ENCODE measurements around the gene TMEM212.

The TMEM212 gene

GRCh38 chr3:171860830-171861535 lies 17.8 kb downstream of the TMEM212 start:
- DNase-seq: no peak

GRCh38 chr3:171862392-171862791 lies 19.2 kb downstream of the TMEM212 start:
- no peak for DNase-seq

DNA sequence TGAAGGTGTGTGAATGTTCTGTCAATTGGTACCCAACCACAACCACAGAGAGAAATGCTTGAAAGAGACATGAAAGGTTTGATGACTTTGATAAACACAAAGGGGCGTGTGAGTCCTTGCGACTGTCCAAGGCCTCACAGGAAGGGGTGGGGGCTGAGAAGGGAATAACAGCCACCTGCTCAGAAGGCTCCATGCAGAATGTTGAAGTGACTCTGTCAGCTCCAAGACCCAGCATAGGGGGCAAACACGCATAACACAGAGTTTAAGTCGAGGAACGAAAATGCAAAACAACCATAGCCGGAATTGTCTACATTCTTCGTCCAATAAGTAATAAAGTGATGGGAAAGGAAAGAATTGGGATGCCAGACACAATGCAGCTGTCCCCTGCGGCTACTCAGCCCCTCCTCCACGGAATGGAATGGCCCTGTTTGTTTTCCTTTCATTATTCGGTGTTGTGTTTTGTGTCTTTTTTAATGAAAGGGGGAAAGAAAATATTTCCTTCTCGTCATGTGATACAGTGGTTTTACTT lies 19.9 kb downstream of the TMEM212 start:
- DNase-seq: no peak

DNA sequence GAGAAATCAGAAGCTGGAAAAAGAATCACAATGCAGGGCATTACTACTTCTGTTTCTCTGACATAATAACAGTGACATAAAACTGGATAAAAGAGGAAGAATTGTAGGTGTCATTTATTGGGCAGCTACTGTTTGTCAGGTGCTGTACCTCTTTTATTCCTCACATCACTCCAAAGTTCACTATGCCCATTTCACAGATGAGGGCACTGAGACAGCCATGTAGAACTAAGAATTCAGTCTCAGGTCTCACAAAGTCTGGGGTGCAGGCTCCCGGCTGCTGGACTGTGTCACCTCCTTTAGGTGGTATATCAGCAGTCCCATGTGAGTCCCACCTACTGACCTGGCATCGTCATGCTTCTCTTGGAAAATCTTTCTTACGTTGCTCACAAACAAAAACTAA lies 20.8 kb downstream of the TMEM212 start:
- DNase-seq: no peak

DNA sequence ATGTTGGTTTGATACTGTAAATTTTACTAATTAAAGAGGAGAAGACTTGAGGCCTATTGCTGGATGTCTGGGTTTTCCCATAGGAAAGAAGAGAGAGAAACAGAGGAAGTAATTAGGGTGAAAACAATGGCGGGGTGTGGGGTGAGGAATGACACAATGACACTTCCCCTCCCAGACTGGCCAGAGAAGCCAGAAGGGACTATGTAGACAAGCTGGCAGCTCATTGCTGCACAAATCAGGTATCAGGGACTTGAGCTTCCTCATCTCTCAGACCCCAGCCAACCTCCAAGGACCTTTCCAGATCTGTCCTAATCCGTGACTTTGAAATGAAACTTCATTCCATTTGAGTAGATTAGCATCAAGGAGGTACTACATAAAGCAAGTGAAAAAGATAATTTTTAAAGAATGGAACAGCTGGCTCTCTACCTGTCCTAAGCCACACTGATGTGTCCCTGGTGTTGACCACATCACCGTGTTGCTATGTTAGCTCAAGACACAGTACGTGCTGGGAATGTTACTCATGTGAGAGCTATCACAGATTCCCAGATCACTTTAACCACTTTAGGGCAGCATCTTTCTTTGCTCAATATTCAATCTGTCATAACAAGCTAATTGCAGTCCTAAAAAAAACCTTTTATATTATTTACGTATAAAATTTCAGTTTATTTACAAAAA lies 22.2 kb downstream of the TMEM212 start:
- no peak for DNase-seq

GRCh38 chr3:171867981-171868380 lies 24.8 kb downstream of the TMEM212 start:
- no peak for DNase-seq

GRCh38 chr3:171871392-171872274 lies 28.5 kb downstream of the TMEM212 start:
- no peak for DNase-seq

DNA sequence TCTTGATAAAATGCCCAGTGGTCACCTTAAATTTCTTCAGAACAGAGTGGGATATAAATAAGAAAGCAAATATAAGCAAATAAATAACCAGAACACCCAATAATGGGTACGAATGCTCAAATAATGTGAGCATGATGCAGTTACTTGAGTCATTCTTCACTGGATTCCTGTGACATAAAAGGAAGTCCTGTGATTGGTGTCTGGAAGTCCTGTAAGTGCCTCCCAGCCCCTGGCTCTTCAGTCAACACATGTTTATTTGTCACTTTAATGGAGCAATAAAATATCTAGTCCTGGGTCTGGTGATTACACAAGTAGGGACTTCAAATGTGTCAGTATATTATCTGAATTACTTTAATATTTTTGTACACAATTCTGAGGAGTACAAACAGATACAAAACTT lies 30.4 kb downstream of the TMEM212 start:
- DNase-seq: no peak

GRCh38 chr3:171874251-171874681 lies 31.1 kb downstream of the TMEM212 start:
- no peak for DNase-seq

- DNase-seq: no peak
These were observed 31.7 kb downstream of the TMEM212 start for GRCh38 chr3:171874879-171875278.

- no peak for DNase-seq
These were observed 32.8 kb downstream of the TMEM212 start for GRCh38 chr3:171875923-171876412.

GRCh38 chr3:171876680-171877147 lies 33.6 kb downstream of the TMEM212 start:
- DNase-seq: no peak

- no peak for DNase-seq
These were observed 35.5 kb downstream of the TMEM212 start for GRCh38 chr3:171878461-171879225.

DNA sequence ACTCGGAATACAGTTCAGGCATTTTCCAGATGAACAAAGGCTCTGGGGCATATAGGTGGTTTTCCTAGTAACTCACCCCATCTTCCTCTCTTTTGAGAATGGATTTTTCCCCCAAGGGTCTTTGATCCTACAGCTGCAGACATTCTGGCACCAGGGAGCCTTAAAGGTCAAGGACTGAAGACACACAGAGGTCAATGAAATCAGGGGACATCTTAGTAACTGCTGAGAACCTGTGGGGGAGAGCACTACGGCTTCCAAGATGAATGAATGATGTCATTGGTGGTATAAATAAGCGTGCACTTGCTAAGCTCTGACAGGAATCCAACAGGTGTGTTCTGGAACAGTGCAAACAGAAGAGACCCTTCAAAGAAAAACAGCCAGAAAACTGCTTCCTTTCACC lies 36.3 kb downstream of the TMEM212 start:
- no peak for DNase-seq

DNA sequence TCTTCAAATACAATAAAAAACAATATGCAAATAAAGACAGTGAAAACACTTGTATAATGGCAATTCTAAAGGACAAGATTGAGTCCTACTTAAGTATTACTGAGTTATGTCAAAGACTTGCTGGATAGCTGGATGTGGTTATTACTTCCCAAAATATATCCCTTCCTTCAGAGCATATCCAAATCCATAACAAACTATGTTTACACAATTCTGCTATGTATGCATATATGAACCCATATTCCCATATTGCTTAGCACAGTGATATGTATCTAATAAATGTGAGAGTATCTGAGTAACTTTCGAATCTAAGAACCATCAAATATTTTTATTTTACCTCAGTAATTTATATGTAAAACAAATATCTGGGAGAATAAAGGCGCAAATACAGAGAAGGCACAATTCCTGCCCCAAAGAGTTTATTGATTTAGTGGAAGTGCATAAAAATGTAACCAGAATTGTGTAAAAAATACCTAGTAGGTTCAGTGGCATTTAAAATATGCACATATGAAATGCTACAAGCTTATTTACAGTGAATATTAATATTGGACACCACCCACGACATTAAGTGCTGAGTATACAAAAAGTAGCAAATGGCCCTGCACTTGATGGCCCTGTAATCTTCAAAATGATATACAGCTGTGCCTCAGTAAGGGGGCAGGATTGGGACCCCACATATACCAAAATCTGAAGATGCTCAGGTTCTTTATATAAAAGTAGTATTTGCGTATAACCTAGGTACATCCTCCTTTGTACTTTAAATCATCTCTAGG lies 37.1 kb downstream of the TMEM212 start:
- DNase-seq: no peak

DNA sequence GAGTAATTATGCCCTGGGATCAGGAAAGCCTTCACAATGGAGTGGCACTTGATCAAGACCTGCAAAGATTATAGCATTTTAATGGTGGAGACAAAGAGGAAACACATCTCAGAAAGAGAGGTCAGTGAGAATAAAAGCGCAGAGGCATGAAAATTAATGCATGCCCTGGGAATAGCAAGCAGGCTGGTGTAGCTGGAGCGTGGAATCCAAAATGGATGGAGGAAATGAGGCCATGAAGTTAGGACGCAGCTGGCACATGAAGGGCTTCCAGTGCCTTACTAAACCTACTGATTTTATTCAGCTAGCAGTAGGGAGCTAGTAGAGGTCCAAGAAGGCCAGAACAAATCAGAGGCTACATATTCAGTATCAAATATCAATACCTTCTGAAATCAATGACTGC lies 38.1 kb downstream of the TMEM212 start:
- no peak for DNase-seq

DNA sequence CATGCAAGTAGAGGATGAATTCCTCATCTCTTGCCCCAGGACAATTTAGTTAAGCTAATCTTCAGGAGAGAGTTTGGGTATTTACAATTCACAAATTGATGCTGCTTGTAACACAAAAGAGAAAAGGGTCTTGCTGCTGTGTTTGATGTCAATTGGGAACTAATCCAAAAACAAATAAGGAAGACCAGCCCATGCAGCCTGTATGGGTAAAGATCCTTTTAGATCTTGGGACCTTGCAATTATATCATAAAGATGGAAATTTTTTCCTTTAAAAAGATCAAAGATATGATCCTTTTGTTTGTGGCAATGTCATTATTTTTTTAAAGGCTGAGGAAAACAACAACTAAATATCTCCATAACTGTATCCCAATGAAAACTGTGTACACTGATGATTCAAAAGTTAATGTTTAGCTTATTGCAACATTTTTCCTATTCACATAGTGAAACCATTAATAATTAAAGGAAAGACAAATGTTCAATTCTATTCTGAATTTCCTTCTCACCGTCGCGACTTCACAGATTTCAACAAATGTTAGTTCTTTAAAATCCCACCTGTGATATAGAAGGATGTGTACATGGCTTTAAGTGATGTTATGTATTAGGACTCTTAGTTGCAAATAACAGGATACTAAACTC lies 40.2 kb downstream of the TMEM212 start:
- DNase-seq: no peak

DNA sequence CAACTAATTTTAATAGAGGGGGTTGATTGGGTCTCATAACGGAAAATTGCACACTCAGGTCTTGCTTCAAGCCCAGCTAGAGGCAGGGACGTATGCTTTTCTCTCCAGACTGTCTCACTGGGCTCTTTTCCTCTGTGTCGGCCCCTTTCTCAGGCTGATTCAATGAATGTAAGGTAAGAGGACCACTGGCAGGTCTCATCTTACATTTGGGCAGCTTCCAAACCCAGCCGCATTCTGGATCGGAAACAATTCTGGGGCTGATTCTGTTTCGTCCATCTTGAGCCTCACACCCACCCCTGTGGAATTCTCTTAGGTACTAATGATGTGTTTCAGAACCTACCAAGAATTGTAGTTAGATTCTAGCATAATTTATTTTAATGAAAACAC lies 40.7 kb downstream of the TMEM212 start:
- no peak for DNase-seq

- DNase-seq: no peak
These were observed 45.3 kb downstream of the TMEM212 start for GRCh38 chr3:171888466-171888865.

GRCh38 chr3:171890398-171890797 lies 47.2 kb downstream of the TMEM212 start:
- no peak for DNase-seq

DNA sequence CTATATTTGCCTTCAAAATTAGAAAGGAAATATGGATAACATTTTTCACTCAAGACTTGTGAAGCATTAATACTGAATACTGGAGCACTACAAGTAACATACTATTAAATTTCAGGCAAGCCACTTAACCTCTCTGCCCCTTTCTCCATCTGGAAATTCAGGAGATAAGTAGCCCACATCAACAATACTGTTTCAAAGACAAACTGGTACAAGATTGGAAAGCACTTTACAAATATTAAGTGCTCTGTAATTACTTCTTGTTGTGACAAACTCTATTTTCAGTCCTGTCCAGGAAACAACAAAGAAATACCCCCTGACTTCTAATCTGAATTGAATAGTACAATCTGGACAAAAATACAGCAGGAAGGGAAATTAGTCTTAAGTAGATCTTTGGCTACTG lies 49.3 kb downstream of the TMEM212 start:
- no peak for DNase-seq
